GF-D8 (cell line): ENCODE measurements around the gene NEK3.
"Not testable (repeated sequence)": the region's sequence is repeated elsewhere in the genome, so short reads cannot be mapped to it uniquely, and the experiment has no call there.

Source experiments
- DNase-seq: peaks from one replicate; lab custom pipeline; 2025; lab: John Stamatoyannopoulos, UW

The NEK3 gene

DNA sequence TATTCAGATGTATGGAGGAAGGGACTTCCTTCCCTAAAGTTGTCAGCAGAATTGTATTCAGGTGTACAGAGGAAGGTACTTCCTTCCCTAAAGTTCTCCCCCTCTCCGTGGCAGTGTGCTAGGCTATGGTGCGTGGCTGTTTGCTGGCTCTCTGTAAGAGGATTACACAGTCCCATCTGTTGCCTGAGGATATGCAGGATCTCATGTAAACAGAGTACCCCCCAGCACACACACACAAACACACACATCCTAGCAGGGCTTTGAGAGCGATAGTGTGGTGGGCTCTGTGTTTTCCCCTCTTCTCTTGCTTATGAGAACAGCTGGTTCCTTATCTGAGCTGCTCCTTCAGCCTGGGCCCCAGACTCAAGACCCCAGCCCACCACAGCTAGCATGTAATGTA, 40.8 kb downstream of the NEK3 start:
- DNase-seq = no peak

DNA sequence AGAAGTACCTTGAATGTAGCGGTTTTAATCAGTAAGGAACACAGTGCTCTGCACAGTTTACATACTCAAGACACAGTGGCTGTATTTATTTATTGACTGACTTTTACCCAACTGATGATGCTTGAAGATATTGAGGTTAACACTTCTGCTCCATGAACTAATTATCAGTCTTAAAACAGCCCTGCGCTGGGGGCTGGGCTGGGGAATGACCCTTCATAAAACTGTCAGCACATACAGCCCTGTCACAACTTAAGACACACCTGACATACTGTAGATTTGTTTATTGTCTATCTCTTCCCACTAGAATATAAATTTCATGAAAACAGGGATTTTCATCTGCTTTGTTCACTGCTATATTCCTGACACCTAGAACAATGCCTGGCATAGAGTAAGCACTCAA, 41.3 kb downstream of the NEK3 start:
- no peak for DNase-seq

DNA sequence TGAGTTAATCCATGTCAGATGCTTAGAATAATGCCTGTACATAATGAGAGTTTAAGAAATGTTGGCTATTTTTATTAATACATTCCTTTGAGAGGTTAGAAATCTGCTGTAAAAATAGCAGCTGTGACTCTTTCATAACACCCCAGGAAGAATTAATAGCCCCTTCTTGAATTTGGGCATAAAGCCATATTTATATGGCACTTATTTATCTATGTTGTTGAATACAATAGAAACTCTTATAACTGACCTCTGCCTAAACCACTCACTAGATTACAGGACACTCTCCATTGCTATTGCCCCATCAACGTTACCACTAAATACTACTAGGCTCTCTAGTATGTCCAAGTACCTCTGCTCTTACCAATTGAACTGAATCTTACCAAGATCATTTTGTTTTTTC, 46.8 kb downstream of the NEK3 start:
- no peak for DNase-seq

DNA sequence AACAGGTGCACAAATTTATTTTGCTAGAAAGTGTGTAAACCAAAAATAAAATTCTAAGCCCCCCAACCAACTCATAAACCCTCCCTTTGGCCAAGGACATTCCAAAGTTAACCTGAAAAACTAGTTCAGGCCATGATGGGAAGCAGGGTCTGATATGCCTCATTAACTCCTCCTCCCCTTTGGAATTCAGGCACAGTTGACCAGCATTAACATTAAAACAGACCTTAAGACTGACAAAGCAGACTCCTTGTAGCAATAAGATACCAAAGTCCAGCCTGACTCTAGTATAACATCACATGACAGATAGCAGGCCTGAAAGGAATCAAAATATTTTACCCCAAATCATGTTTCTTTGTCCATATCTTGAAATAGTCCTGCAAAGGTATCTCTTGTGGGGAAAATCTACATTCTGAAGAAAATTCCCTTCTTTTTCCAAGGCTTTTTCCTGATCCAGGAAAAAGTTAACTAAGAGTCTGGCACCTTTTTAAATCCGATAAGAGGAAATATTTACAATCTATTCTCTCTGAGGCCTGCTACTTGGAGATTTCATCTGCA, 50.2 kb downstream of the NEK3 start:
- no peak for DNase-seq

DNA sequence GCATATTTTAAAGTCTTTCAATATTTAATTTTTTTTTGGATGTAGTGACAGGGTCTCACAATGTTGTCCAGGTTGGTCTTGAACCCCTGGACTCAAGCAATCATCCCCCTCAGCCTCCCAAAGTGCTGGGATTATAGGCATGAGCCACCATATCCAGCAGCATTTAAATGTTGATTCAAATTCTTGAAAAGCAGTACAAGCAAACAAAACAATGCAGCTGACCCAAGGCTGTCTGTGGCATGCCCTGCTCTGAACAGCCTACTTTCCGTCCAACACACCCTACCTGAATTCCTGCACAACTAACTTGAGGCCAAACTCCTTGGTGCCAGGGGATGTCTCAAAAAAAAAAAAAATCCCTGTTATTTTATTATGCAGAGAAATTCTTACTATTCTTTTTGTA, 53.6 kb downstream of the NEK3 start:
- no peak for DNase-seq

DNA sequence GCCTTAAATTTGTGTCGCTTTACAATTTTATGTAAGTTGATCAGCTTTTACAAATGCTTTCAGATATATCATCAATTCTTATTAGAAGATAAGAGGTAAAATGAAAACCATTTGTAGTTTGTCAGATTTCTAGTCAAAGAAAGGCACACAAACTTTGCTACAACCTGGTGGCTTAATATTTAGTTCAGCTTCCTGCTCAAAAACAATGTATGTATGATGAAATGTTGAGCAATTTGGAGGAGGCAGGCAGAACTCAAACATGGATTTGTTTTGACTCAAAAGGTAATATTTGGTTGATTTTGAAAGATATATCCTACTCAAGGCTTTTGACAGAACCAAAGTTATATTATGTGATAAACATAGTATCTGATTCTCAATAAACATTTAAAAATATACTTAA, 54.8 kb downstream of the NEK3 start:
- DNase-seq = no peak

DNA sequence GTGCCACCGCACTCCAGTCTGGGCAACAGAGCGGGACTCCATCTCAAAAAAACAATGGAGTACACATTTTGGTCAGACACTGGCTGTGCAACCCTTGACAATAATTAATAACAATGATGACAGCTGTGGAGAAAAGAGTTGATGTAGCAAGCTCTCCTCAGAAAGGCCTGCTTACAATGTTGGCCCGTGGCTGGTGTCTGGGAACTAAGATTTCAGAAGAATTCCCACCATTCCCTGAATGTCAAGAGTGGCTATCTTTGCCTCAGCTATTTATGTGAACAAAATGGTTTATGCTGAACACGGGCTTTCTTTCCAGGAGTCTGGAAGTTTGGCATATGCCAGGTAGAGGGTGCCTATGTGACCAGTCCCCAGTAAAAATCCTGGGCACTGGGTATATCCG, 56.0 kb downstream of the NEK3 start:
- no peak for DNase-seq

DNA sequence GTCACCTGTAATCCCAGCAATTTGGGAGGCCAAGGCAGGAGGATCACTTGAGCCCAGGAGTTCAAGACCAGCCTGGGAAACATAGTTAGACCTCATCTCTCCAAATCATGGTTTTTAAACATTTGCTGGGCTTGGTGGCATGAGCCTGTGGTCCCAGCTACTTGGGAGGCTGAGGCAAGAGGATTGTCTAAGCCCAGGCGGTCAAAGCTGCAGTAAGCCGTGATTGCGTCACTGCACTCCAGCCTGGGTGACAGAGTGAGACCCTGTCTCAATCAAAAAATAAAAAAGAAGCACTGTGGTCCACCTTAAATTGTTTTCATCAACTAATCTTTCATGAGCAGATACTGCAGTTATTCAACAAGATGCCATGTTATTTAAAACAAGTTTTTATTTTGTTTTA, 57.0 kb downstream of the NEK3 start:
- DNase-seq = not testable (repeated sequence)

DNA sequence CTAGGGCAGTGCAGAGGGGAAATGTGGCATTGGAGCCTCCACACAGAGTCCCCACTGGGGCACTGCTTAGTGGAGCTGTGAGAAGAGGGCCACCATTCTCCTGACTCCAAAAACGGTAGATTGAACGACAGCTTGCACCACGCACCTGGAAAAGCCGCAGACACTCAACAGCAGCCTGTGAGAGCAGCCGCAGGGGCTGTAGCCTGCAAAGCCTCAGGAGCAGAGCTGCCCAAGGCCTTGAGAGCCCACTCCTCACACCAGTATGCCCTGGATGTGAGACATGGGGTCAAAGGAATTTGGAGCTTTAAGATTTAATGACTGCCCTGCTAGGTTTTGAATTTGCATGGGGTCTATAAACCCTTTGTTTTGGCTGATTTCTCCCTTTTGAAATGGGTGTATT, 62.2 kb downstream of the NEK3 start:
- no peak for DNase-seq

DNA sequence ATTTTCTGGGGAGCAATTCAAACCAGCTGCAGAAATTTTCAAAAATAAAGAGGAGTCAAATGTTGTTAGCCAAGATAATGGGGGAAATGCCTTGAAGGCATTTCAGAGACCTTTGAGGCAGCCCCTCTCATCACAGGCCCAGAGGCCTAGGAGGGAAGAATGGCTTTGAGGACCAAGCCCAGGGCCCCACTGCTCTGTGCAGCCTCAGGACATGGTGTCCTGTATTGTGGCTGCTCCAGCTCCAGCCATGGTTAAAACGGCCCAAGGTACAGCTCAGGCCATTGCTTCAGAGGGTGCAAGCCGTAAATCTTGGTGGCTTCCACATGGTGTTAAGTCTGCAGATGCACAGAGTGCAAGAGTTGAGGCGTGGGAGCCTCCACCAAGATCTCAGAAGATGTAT, 62.6 kb downstream of the NEK3 start:
- no peak for DNase-seq

DNA sequence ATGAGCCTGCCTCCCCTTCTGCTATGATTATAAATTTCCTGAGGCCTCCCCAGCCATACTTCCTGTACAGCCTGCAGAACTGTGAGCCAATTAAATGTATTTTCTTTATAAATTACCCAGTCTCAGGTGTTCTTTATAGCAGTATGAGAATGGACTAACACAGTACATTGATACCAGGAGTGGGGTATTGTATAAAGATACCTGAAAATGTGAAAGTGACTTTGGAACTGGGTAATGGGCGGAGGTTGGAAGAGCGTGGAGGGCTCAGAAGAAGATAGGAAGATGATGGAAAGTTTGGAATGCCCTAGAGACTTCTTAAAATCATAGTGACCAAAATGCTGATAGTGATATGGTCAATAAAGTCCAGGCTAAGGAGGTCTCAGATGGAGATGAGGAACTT, 63.3 kb downstream of the NEK3 start:
- DNase-seq = no peak

DNA sequence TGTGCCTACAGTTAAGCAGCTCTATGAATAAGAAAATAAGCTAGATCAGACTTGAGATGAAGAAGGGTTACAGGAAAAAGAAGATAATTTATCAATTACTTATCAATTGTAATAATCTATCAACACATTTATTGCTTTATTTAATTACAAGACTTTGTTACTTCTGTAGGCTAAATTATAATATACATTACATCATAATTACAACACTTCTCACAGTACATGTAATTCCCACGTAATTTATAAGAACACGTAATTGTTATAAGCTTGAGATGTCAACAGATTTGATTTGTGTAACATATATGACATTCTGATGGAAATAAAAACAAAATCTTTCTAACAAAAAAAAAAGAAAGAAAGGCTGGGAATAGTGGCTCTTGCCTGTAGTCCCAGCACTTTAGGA, 67.3 kb downstream of the NEK3 start:
- no peak for DNase-seq

DNA sequence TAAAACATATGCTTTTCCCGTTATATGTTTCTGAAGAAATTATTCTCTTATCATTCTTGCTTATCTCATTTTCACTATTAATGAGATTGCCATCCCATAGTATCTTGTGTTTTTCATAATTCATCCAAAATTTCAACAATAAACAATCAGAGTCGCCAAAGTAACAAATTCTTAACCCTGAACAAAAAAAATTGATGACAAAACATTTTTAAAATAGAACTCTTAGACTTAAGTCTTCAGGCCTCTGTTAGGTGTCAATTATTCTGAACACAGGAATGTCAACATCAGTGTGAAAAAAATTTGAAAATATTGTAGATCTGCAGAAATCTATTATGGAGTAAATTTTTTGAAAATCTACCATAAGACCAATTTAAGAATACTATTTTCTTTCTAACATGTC, 67.9 kb downstream of the NEK3 start:
- DNase-seq = no peak

DNA sequence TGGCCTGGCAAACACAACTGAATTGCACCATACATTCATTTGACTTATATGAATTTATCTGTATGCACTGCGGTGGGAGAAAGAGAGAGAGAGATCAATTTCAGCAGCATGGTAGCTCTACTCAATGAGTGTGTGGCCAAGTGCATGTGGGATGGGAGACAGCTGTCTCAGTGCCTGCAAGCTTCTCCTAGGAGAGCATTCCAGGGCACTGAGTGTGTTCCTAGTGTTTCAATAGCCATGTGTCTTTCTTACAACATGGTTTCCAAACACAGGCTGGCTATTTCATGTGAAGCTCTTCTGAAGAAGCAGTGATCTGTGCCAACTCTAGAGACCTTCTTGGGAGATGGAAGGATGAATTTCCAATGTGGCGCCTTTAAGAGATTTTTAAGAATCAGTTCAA, 74.0 kb downstream of the NEK3 start:
- DNase-seq = no peak

DNA sequence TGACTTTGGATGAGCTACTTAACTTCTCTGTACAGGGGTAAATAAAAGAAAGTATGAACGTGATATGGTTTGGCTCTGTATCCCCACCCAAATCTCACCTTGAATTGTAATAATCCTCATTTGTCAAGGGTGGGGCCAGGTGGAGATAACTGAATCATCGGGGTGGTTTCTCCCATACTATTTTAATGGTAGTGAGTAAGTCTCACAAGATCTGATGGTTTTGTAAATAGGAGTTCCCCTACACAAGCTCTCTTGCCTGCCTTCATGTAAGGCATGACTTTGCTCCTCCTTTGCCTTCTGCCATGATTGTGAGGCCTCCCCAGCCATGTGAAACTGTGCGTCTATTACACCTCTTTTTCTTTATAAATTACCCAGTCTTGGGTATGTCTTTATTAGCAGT, 74.4 kb downstream of the NEK3 start:
- not testable (repeated sequence) for DNase-seq
